ENCODE data around the gene PRMT9.

PRMT9 gene

GRCh38 chr4:147683717-147684700 is at the start of gene PRMT9:
PRMT9 (minus strand) TSS chr4:147684163; CDS start chr4:147683987, 176 bp downstream.
- H3K9ac ChIP-seq (ENCODE audit: low read length): peak within 1 kb of the TSS; percentile 81

GRCh38 chr4:147732518-147733235 is 48.7 kb upstream of the PRMT9 start:
- Histone ChIP-seq H3K27ac (ENCODE audit: low read depth, low read length) (peak overlapping the region; percentile 97), H3K27me3 (ENCODE audit: control insufficient read depth, insufficient read depth, low read length) (no peaks in the 10 kb centered on the region), H3K4me3 (ENCODE audit: low read length) (peak overlapping the region; percentile 98), H3K4me1 (ENCODE audit: control insufficient read depth, insufficient read depth, low read length) (peaks cover 20% of the 10 kb centered on the region), H3K36me3 (ENCODE audit: control insufficient read depth, insufficient read depth, low read length) (no peaks in the 10 kb centered on the region), H3K9ac (ENCODE audit: low read length) (peak overlapping the region; percentile 80)

More at GRCh38 chr4:147683717-147684700, at the start of gene PRMT9:
- H3K4me1 ChIP-seq (ENCODE audit: control insufficient read depth, insufficient read depth, low read length): peaks cover 5% of the 10 kb centered on the region
- H3K4me3 ChIP-seq (ENCODE audit: low read length): peak within 1 kb of the TSS; percentile 85
- H3K27me3 ChIP-seq (ENCODE audit: control insufficient read depth, insufficient read depth, low read length): no peaks in the 10 kb centered on the region
- no peaks in the 10 kb centered on the region for H3K36me3 ChIP-seq (ENCODE audit: control insufficient read depth, insufficient read depth, low read length)
- H3K27ac ChIP-seq (ENCODE audit: low read depth, low read length): peak within 1 kb of the TSS; percentile 90

- Histone ChIP-seq H3K27me3 (ENCODE audit: control insufficient read depth, insufficient read depth, low read length) (no peaks in the 10 kb centered on the region), H3K4me3 (ENCODE audit: low read length) (peak within 1 kb of the TSS; percentile 98), H3K36me3 (ENCODE audit: control insufficient read depth, insufficient read depth, low read length) (no peaks in the 10 kb centered on the region), H3K9ac (ENCODE audit: low read length) (peak within 1 kb of the TSS; percentile 80), H3K27ac (ENCODE audit: low read depth, low read length) (peak within 1 kb of the TSS; percentile 97), H3K4me1 (ENCODE audit: control insufficient read depth, insufficient read depth, low read length) (peaks cover 19% of the 10 kb centered on the region)
These were observed 47.9 kb upstream of the PRMT9 start, which contains the start of gene ARHGAP10 for GRCh38 chr4:147731580-147732517. ARHGAP10 (plus strand) TSS chr4:147732088; CDS start chr4:147732302, 214 bp downstream.

- Histone ChIP-seq H3K4me3 (ENCODE audit: low read length) (no peak overlapping the region), H3K4me1 (ENCODE audit: control insufficient read depth, insufficient read depth, low read length) (peaks cover 8% of the 10 kb centered on the region), H3K36me3 (ENCODE audit: control insufficient read depth, insufficient read depth, low read length) (no peaks in the 10 kb centered on the region), H3K9ac (ENCODE audit: low read length) (no peak overlapping the region), H3K27me3 (ENCODE audit: control insufficient read depth, insufficient read depth, low read length) (no peaks in the 10 kb centered on the region), H3K27ac (ENCODE audit: low read depth, low read length) (no peak overlapping the region)
These were observed 46.4 kb upstream of the PRMT9 start for GRCh38 chr4:147730333-147730732.

- Histone ChIP-seq H3K4me1 (ENCODE audit: control insufficient read depth, insufficient read depth, low read length) (peaks cover 5% of the 10 kb centered on the region), H3K27me3 (ENCODE audit: control insufficient read depth, insufficient read depth, low read length) (no peaks in the 10 kb centered on the region), H3K9ac (ENCODE audit: low read length) (no peak overlapping the region)
These were observed 43.6 kb upstream of the PRMT9 start for GRCh38 chr4:147727476-147728028.

DNA sequence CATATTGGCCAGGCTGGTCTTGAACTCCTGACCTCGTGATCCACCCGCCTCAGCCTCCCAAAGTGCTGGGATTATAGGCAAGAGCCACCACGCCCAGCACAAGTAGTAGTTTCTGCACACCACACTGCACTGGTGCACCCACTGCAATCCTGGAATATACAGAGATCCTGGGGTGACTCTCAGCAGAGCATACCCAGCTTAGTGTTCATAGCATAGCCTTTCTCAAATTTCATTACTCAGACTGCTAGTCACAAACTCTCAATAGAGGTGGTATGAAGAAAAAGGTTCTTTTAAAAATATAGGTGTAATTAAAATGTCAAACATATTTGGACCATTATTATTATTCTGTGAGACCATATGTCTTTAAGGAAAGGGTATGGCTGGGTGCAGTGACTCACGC is 41.7 kb upstream of the PRMT9 start:
- H3K27ac ChIP-seq (ENCODE audit: low read depth, low read length): no peak overlapping the region
- H3K9ac ChIP-seq (ENCODE audit: low read length): no peak overlapping the region
- H3K27me3 ChIP-seq (ENCODE audit: control insufficient read depth, insufficient read depth, low read length): no peaks in the 10 kb centered on the region
- no peaks in the 10 kb centered on the region for H3K36me3 ChIP-seq (ENCODE audit: control insufficient read depth, insufficient read depth, low read length)
- no peak overlapping the region for H3K4me3 ChIP-seq (ENCODE audit: low read length)
- peaks cover 3% of the 10 kb centered on the region for H3K4me1 ChIP-seq (ENCODE audit: control insufficient read depth, insufficient read depth, low read length)

More at GRCh38 chr4:147727476-147728028, 43.6 kb upstream of the PRMT9 start:
- no peaks in the 10 kb centered on the region for H3K36me3 ChIP-seq (ENCODE audit: control insufficient read depth, insufficient read depth, low read length)
- no peak overlapping the region for H3K27ac ChIP-seq (ENCODE audit: low read depth, low read length)
- H3K4me3 ChIP-seq (ENCODE audit: low read length): no peak overlapping the region

GRCh38 chr4:147724468-147725201 is 40.7 kb upstream of the PRMT9 start:
- Histone ChIP-seq H3K4me1 (ENCODE audit: control insufficient read depth, insufficient read depth, low read length) (peaks cover 3% of the 10 kb centered on the region), H3K4me3 (ENCODE audit: low read length) (no peak overlapping the region)

DNA sequence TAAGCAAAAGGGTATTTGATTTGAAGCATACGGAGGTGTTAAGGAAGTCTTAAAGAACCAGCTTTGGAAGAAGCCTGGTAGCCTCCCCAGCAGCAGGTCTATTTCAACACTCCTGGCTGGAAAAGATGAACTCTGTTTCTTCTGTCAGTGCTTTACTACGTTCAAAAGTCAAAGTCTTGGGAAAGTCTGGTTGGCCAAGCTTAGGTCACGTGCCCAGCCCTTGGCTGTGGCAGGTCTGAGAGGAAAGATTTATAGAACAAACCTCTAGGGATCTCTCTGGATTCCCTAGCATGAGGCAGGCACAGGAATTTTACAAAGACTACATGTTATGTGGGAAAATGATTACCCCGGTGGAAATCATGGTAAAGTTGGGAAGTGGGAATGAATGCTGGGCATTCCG is 39.4 kb upstream of the PRMT9 start:
- no peak overlapping the region for H3K9ac ChIP-seq (ENCODE audit: low read length)
- H3K27ac ChIP-seq (ENCODE audit: low read depth, low read length): no peak overlapping the region
- H3K36me3 ChIP-seq (ENCODE audit: control insufficient read depth, insufficient read depth, low read length): no peaks in the 10 kb centered on the region
- peaks cover 3% of the 10 kb centered on the region for H3K4me1 ChIP-seq (ENCODE audit: control insufficient read depth, insufficient read depth, low read length)
- no peaks in the 10 kb centered on the region for H3K27me3 ChIP-seq (ENCODE audit: control insufficient read depth, insufficient read depth, low read length)
- H3K4me3 ChIP-seq (ENCODE audit: low read length): no peak overlapping the region

More at GRCh38 chr4:147724468-147725201, 40.7 kb upstream of the PRMT9 start:
- Histone ChIP-seq H3K27ac (ENCODE audit: low read depth, low read length) (no peak overlapping the region), H3K36me3 (ENCODE audit: control insufficient read depth, insufficient read depth, low read length) (no peaks in the 10 kb centered on the region), H3K9ac (ENCODE audit: low read length) (no peak overlapping the region), H3K27me3 (ENCODE audit: control insufficient read depth, insufficient read depth, low read length) (no peaks in the 10 kb centered on the region)

- H3K27me3 ChIP-seq (ENCODE audit: control insufficient read depth, insufficient read depth, low read length): no peaks in the 10 kb centered on the region
- H3K36me3 ChIP-seq (ENCODE audit: control insufficient read depth, insufficient read depth, low read length): no peaks in the 10 kb centered on the region
- H3K4me3 ChIP-seq (ENCODE audit: low read length): no peak overlapping the region
- H3K4me1 ChIP-seq (ENCODE audit: control insufficient read depth, insufficient read depth, low read length): no peaks in the 10 kb centered on the region
- no peak overlapping the region for H3K27ac ChIP-seq (ENCODE audit: low read depth, low read length)
- no peak overlapping the region for H3K9ac ChIP-seq (ENCODE audit: low read length)
These were observed 33.9 kb upstream of the PRMT9 start for GRCh38 chr4:147717878-147718277.

- no peaks in the 10 kb centered on the region for H3K36me3 ChIP-seq (ENCODE audit: control insufficient read depth, insufficient read depth, low read length)
- no peak overlapping the region for H3K4me3 ChIP-seq (ENCODE audit: low read length)
- no peaks in the 10 kb centered on the region for H3K4me1 ChIP-seq (ENCODE audit: control insufficient read depth, insufficient read depth, low read length)
These were observed 30.8 kb upstream of the PRMT9 start for GRCh38 chr4:147714575-147715401.

More at GRCh38 chr4:147714575-147715401, 30.8 kb upstream of the PRMT9 start:
- Histone ChIP-seq H3K27me3 (ENCODE audit: control insufficient read depth, insufficient read depth, low read length) (no peaks in the 10 kb centered on the region), H3K9ac (ENCODE audit: low read length) (no peak overlapping the region), H3K27ac (ENCODE audit: low read depth, low read length) (no peak overlapping the region)
